ENCODE measurements around the gene CCER1. TPM values are rescaled to one million over a fixed set of nuclear protein-coding genes. Genes with fewer than 3 reads are reported as not detected.

The CCER1 gene
- total and polyA plus RNA-seq, 11 donors = not detected

DNA sequence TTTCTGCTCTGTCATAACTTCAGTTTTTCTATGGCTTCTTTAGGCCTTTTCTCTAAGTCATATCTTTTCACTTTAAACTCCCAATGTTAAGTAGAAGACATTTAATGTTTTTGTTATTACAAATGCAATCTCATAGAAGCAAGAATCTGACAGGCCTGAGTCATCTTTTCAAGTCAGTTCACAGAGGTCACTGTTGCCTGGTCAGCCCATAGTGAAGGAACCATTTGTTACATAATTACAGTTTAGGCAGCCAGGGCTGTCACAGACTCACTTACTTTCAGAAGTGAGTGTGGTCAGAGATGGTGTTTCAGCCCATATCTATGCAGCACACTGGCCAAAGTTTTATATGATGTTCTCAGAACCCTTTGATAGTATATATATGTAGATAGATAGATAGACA lies 46.5 kb downstream of the CCER1 start:
- no peak for ATAC-seq
- TF ChIP-seq POLR2A (IDR thresholded peaks at IDR 0.05) = no peak
- TF ChIP-seq, protein P1, sequence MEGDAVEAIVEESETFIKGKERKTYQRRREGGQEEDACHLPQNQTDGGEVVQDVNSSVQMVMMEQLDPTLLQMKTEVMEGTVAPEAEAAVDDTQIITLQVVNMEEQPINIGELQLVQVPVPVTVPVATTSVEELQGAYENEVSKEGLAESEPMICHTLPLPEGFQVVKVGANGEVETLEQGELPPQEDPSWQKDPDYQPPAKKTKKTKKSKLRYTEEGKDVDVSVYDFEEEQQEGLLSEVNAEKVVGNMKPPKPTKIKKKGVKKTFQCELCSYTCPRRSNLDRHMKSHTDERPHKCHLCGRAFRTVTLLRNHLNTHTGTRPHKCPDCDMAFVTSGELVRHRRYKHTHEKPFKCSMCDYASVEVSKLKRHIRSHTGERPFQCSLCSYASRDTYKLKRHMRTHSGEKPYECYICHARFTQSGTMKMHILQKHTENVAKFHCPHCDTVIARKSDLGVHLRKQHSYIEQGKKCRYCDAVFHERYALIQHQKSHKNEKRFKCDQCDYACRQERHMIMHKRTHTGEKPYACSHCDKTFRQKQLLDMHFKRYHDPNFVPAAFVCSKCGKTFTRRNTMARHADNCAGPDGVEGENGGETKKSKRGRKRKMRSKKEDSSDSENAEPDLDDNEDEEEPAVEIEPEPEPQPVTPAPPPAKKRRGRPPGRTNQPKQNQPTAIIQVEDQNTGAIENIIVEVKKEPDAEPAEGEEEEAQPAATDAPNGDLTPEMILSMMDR (IDR thresholded peaks at IDR 0.05) = no peak
- Histone ChIP-seq H3K9me3 (no peaks in the 10 kb centered on the region), H3K36me3 (no peaks in the 10 kb centered on the region), H3K4me3 (no peak overlapping the region), H3K27ac (no peak overlapping the region), H3K4me1 (no peaks in the 10 kb centered on the region), H3K27me3 (no peaks in the 10 kb centered on the region)
- intact Hi-C loops (cut with DNase I) = loop anchor here in 1 of 10 donors (10.0 kb wide), 1 partner anchor 214 kb away; no protein-coding TSS in a partner anchor
- DNase-seq = no peak

DNA sequence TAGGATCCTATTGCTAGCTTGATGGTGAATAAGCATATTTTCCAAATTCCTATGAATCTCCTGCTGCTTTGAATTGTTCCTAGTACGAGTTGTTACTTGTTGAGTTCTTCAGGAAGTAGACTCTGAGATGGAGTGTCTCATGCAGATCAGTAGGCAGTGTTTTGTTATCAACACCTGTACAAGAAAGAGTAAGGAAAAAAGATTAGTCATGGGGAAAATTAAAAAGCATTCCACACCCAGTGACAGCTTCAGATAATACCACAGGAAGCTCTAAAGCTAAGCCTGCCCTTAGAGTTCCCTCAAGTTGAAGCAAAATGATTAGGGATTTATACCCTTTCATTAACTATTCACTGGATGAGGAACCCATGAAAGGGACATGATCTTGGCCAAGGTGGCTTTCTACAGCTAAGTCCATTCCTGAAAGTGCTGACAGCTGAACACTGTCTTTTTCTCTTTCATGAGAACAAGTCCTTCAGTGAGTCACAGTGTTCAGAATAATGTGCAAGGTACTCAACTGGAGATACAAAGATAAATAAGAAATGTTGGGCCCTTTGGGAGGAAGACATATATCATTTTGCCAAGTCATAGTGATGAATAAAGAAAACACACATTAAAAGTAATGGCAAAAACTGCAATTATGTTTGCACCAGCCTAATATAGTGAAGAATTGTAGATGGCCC lies 49.1 kb downstream of the CCER1 start:
- Histone ChIP-seq H3K9me3 (no peaks in the 10 kb centered on the region), H3K4me3 (no peak overlapping the region), H3K4me1 (no peaks in the 10 kb centered on the region), H3K27ac (no peak overlapping the region), H3K27me3 (no peaks in the 10 kb centered on the region), H3K36me3 (no peaks in the 10 kb centered on the region)
- no peak for DNase-seq
- intact Hi-C loops (cut with DNase I) = loop anchor here in 1 of 10 donors (10.0 kb wide), 1 partner anchor 211 kb away; no protein-coding TSS in a partner anchor
- 69 to 86% (median 78%) methylated on average over 1 of the region's 1 CpG for WGBS, 4 donors
- TF ChIP-seq POLR2A (IDR thresholded peaks at IDR 0.05) = no peak
- TF ChIP-seq, protein P1 (IDR thresholded peaks at IDR 0.05) = no peak
- no peak for ATAC-seq

DNA sequence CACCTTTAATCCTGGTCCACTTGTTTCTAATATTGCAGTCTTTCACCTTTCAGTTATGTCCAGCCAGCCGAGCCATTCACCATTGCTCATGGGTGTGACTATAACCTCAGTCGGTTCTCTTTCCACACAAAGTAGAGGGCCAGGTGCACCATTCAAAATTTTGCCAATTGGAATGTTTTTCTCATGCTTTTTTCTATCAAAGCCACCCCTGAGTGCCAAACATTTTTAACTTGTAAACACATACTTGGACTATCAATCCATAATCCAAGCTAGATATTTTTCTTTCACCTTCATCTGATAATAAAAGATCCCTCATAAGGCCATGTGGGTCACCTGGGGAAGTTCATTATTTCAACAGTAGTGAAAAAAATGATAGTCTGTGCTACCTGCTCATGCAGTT lies 52.4 kb downstream of the CCER1 start:
- 90 to 94% (median 93%) methylated on average over 2 of the region's 2 CpGs for WGBS, 4 donors
- DNase-seq = no peak
- Histone ChIP-seq H3K27ac (no peak overlapping the region), H3K4me1 (no peaks in the 10 kb centered on the region), H3K9me3 (no peaks in the 10 kb centered on the region), H3K27me3 (no peaks in the 10 kb centered on the region), H3K4me3 (no peak overlapping the region), H3K36me3 (no peaks in the 10 kb centered on the region)
- intact Hi-C loops (cut with DNase I) = loop anchor here in 1 of 10 donors (10.0 kb wide), 1 partner anchor 208 kb away; no protein-coding TSS in a partner anchor
- ATAC-seq = no peak
- TF ChIP-seq, protein P1 (IDR thresholded peaks at IDR 0.05) = no peak
- TF ChIP-seq POLR2A (IDR thresholded peaks at IDR 0.05) = no peak

Other genes starting within 250 kb of the CCER1 start
- gene EPYC, start 49.8 kb upstream of the CCER1 start, total RNA-seq = not detected
- not detected for gene EPYC, start 49.8 kb upstream of the CCER1 start, polyA plus RNA-seq
- gene KERA, start 102.8 kb upstream of the CCER1 start, total RNA-seq = not detected
- gene KERA, start 102.8 kb upstream of the CCER1 start, polyA plus RNA-seq = not detected
- gene LUM, start 156.3 kb upstream of the CCER1 start, total RNA-seq = 100 to 1,000 TPM in 5 of 9 donors, 10 to 100 TPM in 4; 25.3 to 249 (median 102) TPM
- gene LUM, start 156.3 kb upstream of the CCER1 start, polyA plus RNA-seq = 10 to 100 TPM; 21.8 to 36.4 TPM
- 1,000 to 10,000 TPM in 3 of 9 donors, 100 to 1,000 TPM in 6; 347 to 1,187 (median 598) TPM for gene DCN, start 227.6 kb upstream of the CCER1 start, total RNA-seq
- 100 to 1,000 TPM; 238 to 397 TPM for gene DCN, start 227.6 kb upstream of the CCER1 start, polyA plus RNA-seq

All from heart left ventricle (tissue), 16 donors.